Body of pancreas (tissue), 4 donors: ENCODE data around the gene MEAF6. TPM values are rescaled to one million over a fixed set of nuclear protein-coding genes. Genes with fewer than 3 reads are reported as not detected.

Source experiments
- ATAC-seq: fragments of 150-250 bp; one replicate; pipeline ENCODE4 v1.9.1; 2016
- DNase-seq, 4 donors: peaks; one replicate each; pipeline ENCODE4 v3.0.0-alpha.2; 2019
- H3K27ac ChIP-seq, 4 donors: fragments of 200-600 bp; sonication (generic); 1 replicate in 3 of 4; 2 replicates in 1 of 4; pipeline versions ENCODE4 v1.5.1 to v1.6.1; 2016 to 2019; ENCODE audit warnings: mild to moderate bottlenecking in 1 of 4, mixed read lengths in 1 of 4, moderate library complexity in 1 of 4
- H3K27me3 ChIP-seq, 2 donors: fragments of 200-600 bp; sonication (generic); one replicate each; pipeline ENCODE4 v1.6.0; 2016; ENCODE audit warnings: mild to moderate bottlenecking in 1 of 2
- H3K36me3 ChIP-seq, 2 donors: fragments of 200-600 bp; sonication (generic); replicated peaks in 1 of 2; 2 replicates each; pipeline ENCODE4 v1.5.1; 2016; ENCODE audit warnings: low read depth in 2 of 2; ENCODE audit not compliant: insufficient read depth in 1 of 2
- H3K4me1 ChIP-seq: fragments of 200-600 bp; sonication (generic); one replicate; pipeline ENCODE4 v1.6.0; 2016
- H3K4me3 ChIP-seq, 2 donors: fragments of 200-600 bp; sonication (generic); 1 replicate in 1 of 2; 2 replicates in 1 of 2; pipeline ENCODE4 v1.5.1; 2016 to 2019
- H3K9me3 ChIP-seq, 3 donors: fragments of 200-600 bp; sonication (generic); 1 replicate in 2 of 3; 2 replicates in 1 of 3; pipeline ENCODE4 v1.5.1; 2016
- POLR2A ChIP-seq, 3 donors: fragments of 450-650 bp; IDR thresholded peaks; one replicate each; pipeline ENCODE4 v1.6.1; 2016; ENCODE audit warnings: antibody characterized with exemption in 3 of 3, mild to moderate bottlenecking in 2 of 3
- WGBS, 2 donors: methylation state at CpG; one replicate each; pipeline ENCODE4 v1.1.5; 2017; 5-methylcytosine and 5-hydroxymethylcytosine counted together
- intact Hi-C: fragments of 100-400 bp; cut with DNase I; formaldehyde crosslinking; loops from one replicate; pipeline ENCODE4 v1.15.1; 2023
- total RNA-seq, 2 donors: library from RNA; depleted of rRNA; stranded (reverse); fragments of >200 nt; gene quantifications; one replicate each; pipeline ENCODE4 v1.1.0, GENCODE V29; 2016
- TF ChIP-seq, protein P1 (sequence below), 7 experiments: fragments of 450-650 bp in 4 of 7; fragments of 200-600 bp in 3 of 7; sonication (generic) in 3 of 7; IDR thresholded peaks; one replicate each; pipeline ENCODE4 v1.5.1; 2016 to 2019; ENCODE audit warnings: antibody characterized with exemption in 7 of 7

MEAF6 gene
- total RNA-seq, 2 donors from 2014 or later = 36.3 to 43.5 TPM

DNA sequence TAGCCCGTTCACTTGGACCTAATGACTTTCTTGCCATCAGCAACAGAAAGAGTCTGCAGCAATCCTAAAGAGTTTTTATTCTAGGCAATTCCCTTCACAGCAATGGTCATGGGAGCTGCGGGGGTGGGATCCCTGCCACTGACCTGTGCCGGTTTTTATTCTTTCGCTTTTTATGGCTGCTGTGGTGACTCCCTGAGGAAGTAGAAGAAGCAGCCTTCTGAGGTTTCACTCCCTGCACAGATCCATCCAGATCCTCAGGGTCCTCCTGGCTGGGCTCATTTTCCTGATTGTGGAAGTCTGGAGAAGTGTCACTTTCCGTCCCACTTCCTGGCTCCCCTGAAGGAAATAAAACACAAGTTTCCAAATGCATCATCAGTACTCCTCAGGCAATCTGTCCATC, 12.9 kb downstream of the MEAF6 start:
- no peak for DNase-seq
- 84 to 96% methylated on average over 5 of the region's 5 CpGs for WGBS, 2 donors
- Histone ChIP-seq H3K27ac (no peak overlapping the region), H3K4me1 (peaks cover 24% of the 10 kb centered on the region), H3K4me3 (no peak overlapping the region), H3K36me3 (peaks cover 0 to 4% of the 10 kb centered on the region in 2 donors), H3K9me3 (no peaks in the 10 kb centered on the region), H3K27me3 (no peaks in the 10 kb centered on the region)
- intact Hi-C loops = no loop called here
- no peak for ATAC-seq
- TF ChIP-seq, protein P1, sequence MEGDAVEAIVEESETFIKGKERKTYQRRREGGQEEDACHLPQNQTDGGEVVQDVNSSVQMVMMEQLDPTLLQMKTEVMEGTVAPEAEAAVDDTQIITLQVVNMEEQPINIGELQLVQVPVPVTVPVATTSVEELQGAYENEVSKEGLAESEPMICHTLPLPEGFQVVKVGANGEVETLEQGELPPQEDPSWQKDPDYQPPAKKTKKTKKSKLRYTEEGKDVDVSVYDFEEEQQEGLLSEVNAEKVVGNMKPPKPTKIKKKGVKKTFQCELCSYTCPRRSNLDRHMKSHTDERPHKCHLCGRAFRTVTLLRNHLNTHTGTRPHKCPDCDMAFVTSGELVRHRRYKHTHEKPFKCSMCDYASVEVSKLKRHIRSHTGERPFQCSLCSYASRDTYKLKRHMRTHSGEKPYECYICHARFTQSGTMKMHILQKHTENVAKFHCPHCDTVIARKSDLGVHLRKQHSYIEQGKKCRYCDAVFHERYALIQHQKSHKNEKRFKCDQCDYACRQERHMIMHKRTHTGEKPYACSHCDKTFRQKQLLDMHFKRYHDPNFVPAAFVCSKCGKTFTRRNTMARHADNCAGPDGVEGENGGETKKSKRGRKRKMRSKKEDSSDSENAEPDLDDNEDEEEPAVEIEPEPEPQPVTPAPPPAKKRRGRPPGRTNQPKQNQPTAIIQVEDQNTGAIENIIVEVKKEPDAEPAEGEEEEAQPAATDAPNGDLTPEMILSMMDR (IDR thresholded peaks at IDR 0.05) = no peak
- no peak for TF ChIP-seq POLR2A (IDR thresholded peaks at IDR 0.05)

DNA sequence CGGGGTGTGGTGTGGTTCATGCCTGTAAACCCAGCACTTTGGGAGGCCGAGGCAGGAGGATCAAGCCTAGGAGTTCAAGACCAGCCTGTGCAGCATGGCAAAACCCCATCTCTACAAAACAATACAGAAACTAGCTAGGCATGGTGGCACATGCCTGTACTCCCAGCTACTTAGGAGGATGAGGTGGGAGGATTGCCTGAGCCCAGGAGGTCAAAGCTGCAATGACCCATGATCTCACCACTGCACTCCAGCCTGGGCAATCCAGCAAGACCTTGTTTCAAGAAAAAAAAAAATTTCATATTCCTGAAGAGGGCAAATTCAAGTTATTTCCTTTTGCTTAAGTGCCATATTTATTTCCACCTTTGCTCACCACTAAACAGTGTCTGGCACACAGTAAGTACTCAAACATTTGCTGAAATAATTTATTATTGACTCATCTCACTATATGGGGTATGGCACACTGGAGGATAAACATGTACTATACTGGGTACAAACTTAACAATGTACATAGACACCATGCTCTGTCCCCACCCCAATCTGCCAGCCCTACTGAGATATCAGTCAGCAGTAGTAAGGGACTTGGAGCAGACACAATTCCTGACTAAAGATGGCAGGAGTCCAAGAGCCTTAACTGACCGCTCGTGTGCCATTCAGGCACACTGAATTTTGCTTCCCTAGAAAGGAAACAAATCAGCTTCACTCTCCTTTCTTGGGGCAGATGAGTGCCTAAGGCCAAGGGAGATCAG, 15.5 kb downstream of the MEAF6 start:
- peak; percentile 61 to 73 (median 70) for DNase-seq
- Histone ChIP-seq H3K4me1 (peaks cover 29% of the 10 kb centered on the region), H3K4me3 (no peak overlapping the region), H3K9me3 (no peaks in the 10 kb centered on the region), H3K27me3 (no peaks in the 10 kb centered on the region), H3K27ac (peak overlapping the region; percentile 1 to 61 (median 54)), H3K36me3 (peaks cover 0 to 4% of the 10 kb centered on the region in 2 donors)
- intact Hi-C loops = no loop called here
- TF ChIP-seq POLR2A (IDR thresholded peaks at IDR 0.05) = no peak
- TF ChIP-seq, protein P1 (IDR thresholded peaks at IDR 0.05) = no peak
- 50 to 54% methylated on average over 4 of the region's 4 CpGs for WGBS, 2 donors
- peak; percentile 83 for ATAC-seq

DNA sequence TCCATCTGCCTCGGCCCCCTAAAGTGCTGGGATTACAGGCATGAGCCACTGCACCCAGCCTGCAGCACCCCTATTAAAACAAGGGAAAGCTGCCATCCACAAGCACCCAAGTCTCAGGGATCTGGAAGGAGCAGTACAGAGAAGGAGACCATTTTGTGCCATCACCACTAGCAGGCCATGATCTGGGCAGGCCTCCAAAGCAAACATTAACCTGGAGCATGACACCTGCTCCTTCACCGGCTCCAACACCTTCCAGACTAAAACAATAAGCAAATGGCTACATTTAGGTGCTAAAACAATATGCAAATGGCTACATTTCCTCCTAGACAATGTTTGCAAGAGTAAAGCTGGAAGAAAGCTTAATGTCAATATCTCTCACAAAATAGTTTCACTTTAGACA, 16.7 kb downstream of the MEAF6 start:
- peak; percentile 82 to 92 (median 86) for DNase-seq
- peaks cover 29% of the 10 kb centered on the region for H3K4me1 ChIP-seq
- H3K36me3 ChIP-seq = peaks cover 0 to 4% of the 10 kb centered on the region in 2 donors
- WGBS, 2 donors = 45 to 48% methylated on average over 2 of the region's 2 CpGs
- no peak overlapping the region for H3K4me3 ChIP-seq
- ATAC-seq = peak; percentile 80
- TF ChIP-seq, protein P1 (IDR thresholded peaks at IDR 0.05) = peak in 1 of 7 experiments; percentile 6
- TF ChIP-seq POLR2A (IDR thresholded peaks at IDR 0.05) = no peak
- H3K27ac ChIP-seq = peak overlapping the region in 3 of 4 donors; percentile 50 to 61 (median 57)
- intact Hi-C loops = no loop called here
- H3K27me3 ChIP-seq = no peaks in the 10 kb centered on the region
- H3K9me3 ChIP-seq = no peaks in the 10 kb centered on the region

DNA sequence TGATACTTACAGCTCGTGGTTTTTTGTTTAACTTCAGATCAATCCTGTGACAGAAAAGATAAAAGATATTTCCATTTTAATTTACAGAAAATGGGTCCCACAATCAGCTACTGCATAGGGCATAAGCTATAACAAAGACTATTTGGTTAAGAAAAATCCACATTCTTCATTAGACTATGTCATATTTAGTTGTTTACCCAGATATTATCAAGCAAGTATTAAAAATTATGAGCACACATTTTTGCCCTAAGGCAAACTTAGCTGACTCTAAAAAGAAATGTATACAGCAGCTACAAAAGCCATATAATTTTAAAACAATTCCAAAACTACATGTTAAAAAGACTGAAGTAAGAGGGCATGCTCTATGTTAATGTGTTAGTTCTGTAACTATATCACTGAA, 18.7 kb downstream of the MEAF6 start:
- Histone ChIP-seq H3K4me1 (peaks cover 29% of the 10 kb centered on the region), H3K36me3 (peaks cover 0 to 3% of the 10 kb centered on the region in 2 donors), H3K4me3 (no peak overlapping the region), H3K27ac (no peak overlapping the region), H3K27me3 (no peaks in the 10 kb centered on the region), H3K9me3 (no peaks in the 10 kb centered on the region)
- TF ChIP-seq POLR2A (IDR thresholded peaks at IDR 0.05) = no peak
- TF ChIP-seq, protein P1 (IDR thresholded peaks at IDR 0.05) = no peak
- ATAC-seq (no peak), DNase-seq (no peak)
- intact Hi-C loops = no loop called here
- WGBS, 2 donors = 22 to 45% methylated on average over 1 of the region's 1 CpG
